H9 (cell line): ENCODE measurements around the gene TNFRSF1B. TPM values are rescaled to one million over a fixed set of nuclear protein-coding genes. Genes with fewer than 3 reads are reported as not detected.
A peak's percentile ranks its signal among the peaks of the same experiment; 100 is the strongest.

ENCODE experiments used
- DNase-seq: peaks from one replicate; pipeline ENCODE4 v3.0.0-alpha.2; 2017
- H2AFZ ChIP-seq: one replicate; pipeline ENCODE4 v1.6.1; 2013; ENCODE audit warnings: mild to moderate bottlenecking, low read length, control low read depth, moderate library complexity
- H2AK5ac ChIP-seq: 2 replicates; pipeline ENCODE4 v1.6.1; 2013; ENCODE audit warnings: low read length, control low read depth, mixed read lengths; ENCODE audit not compliant: insufficient read length
- H2BK120ac ChIP-seq: one replicate; pipeline ENCODE4 v1.6.1; 2013; ENCODE audit warnings: low read depth, mild to moderate bottlenecking, low read length, control low read depth, inconsistent platforms; ENCODE audit not compliant: poor library complexity, severe bottlenecking
- H2BK12ac ChIP-seq: 2 replicates; pipeline ENCODE4 v1.6.1; 2013; ENCODE audit warnings: low read length, control low read depth, mixed read lengths, low read depth; ENCODE audit not compliant: insufficient read length
- H2BK15ac ChIP-seq: 2 replicates; pipeline ENCODE4 v1.6.1; 2013; ENCODE audit warnings: low read depth, low read length, control low read depth
- H2BK20ac ChIP-seq: one replicate; pipeline ENCODE4 v1.6.1; 2013; ENCODE audit warnings: low read depth, mild to moderate bottlenecking, low read length, control low read depth, inconsistent platforms; ENCODE audit not compliant: poor library complexity, severe bottlenecking
- H2BK5ac ChIP-seq: 2 replicates; pipeline ENCODE4 v1.6.1; 2013; ENCODE audit warnings: low read length, control low read depth, mixed read lengths; ENCODE audit not compliant: insufficient read length
- H3K14ac ChIP-seq: 2 replicates; pipeline ENCODE4 v1.6.1; 2013; ENCODE audit warnings: low read length, control low read depth; ENCODE audit not compliant: insufficient read depth
- H3K18ac ChIP-seq: 2 replicates; pipeline ENCODE4 v1.6.1; 2013; ENCODE audit warnings: low read depth, mild to moderate bottlenecking, mixed read lengths, low read length, control low read depth; ENCODE audit not compliant: insufficient read length
- H3K23ac ChIP-seq: 2 replicates; pipeline ENCODE4 v1.6.1; 2013; ENCODE audit warnings: low read length, control low read depth, mixed read lengths, low read depth; ENCODE audit not compliant: insufficient read length
- H3K23me2 ChIP-seq: 2 replicates; pipeline ENCODE4 v1.6.1; 2013; ENCODE audit warnings: low read depth, mild to moderate bottlenecking, mixed read lengths, low read length, control low read depth; ENCODE audit not compliant: insufficient read length, poor library complexity, severe bottlenecking
- H3K27ac ChIP-seq: 2 replicates; pipeline ENCODE4 v1.5.1; 2013; ENCODE audit warnings: low read length, control low read depth, mixed read lengths, low read depth; ENCODE audit not compliant: insufficient read length
- H3K27me3 ChIP-seq: 2 replicates; pipeline ENCODE4 v1.6.1; 2013; ENCODE audit warnings: low read length, control low read depth, inconsistent platforms; ENCODE audit not compliant: insufficient read depth
- H3K4ac ChIP-seq: 2 replicates; pipeline ENCODE4 v1.6.1; 2013; ENCODE audit warnings: low read depth, mild to moderate bottlenecking, control low read depth, inconsistent platforms, low read length, moderate library complexity
- H3K4me1 ChIP-seq: 2 replicates; pipeline ENCODE4 v1.6.1; 2013; ENCODE audit warnings: low read length, control low read depth, inconsistent platforms; ENCODE audit not compliant: insufficient read depth
- H3K4me2 ChIP-seq: 2 replicates; pipeline ENCODE4 v1.6.1; 2013; ENCODE audit warnings: low read length, control low read depth, mixed read lengths; ENCODE audit not compliant: insufficient read length, insufficient read depth
- H3K56ac ChIP-seq: 2 replicates; pipeline ENCODE4 v1.6.1; 2013; ENCODE audit warnings: low read depth, mild to moderate bottlenecking, mixed read lengths, low read length, control low read depth; ENCODE audit not compliant: insufficient read length
- H3K79me1 ChIP-seq: 2 replicates; pipeline ENCODE4 v1.6.1; 2013; ENCODE audit warnings: low read depth, mild to moderate bottlenecking, moderate library complexity, low read length, control low read depth, inconsistent platforms; ENCODE audit not compliant: insufficient read depth, poor library complexity, severe bottlenecking
- H3K79me2 ChIP-seq: 2 replicates; pipeline ENCODE4 v1.6.1; 2013; ENCODE audit warnings: low read length, control low read depth, inconsistent platforms; ENCODE audit not compliant: insufficient read depth
- H3K9ac ChIP-seq: 2 replicates; pipeline ENCODE4 v1.6.1; 2013; ENCODE audit warnings: low read length, control low read depth, mixed read lengths; ENCODE audit not compliant: insufficient read length; ENCODE audit errors: extremely low read depth
- H3K9me3 ChIP-seq: one replicate; pipeline ENCODE4 v1.6.1; 2013; ENCODE audit warnings: low read depth, low read length, inconsistent platforms; ENCODE audit not compliant: control insufficient read depth
- H3T11ph ChIP-seq: one replicate; pipeline ENCODE4 v1.6.1; 2013; ENCODE audit warnings: mild to moderate bottlenecking, low read length, control low read depth, inconsistent platforms
- H4K20me1 ChIP-seq: one replicate; pipeline ENCODE4 v1.6.1; 2013; ENCODE audit not compliant: control insufficient read depth, insufficient read length, insufficient read depth
- H4K5ac ChIP-seq: 2 replicates; pipeline ENCODE4 v1.6.1; 2013; ENCODE audit warnings: low read depth, mild to moderate bottlenecking, mixed read lengths, low read length, control low read depth; ENCODE audit not compliant: insufficient read length
- H4K8ac ChIP-seq: replicated peaks from 2 replicates; pipeline ENCODE4 v1.6.1; 2013; ENCODE audit warnings: low read length, control low read depth, mixed read lengths, low read depth; ENCODE audit not compliant: insufficient read length
- H4K91ac ChIP-seq: 2 replicates; pipeline ENCODE4 v1.6.1; 2013; ENCODE audit warnings: low read depth, mild to moderate bottlenecking, moderate library complexity, mixed read lengths, low read length, control low read depth; ENCODE audit not compliant: insufficient read length
- H3K27ac Mint-ChIP-seq, 3 experiments: 2 replicates in 2 of 3; 3 replicates in 1 of 3; pipeline ENCODE4 v1.8.0; 2020 to 2021; ENCODE audit warnings: mixed read lengths in 3 of 3, mild to moderate bottlenecking in 1 of 3, moderate library complexity in 1 of 3
- H3K27me3 Mint-ChIP-seq: 2 replicates; pipeline ENCODE4 v1.8.0; 2021; ENCODE audit warnings: low read depth, mild to moderate bottlenecking, moderate library complexity, mixed read lengths
- H3K36me3 Mint-ChIP-seq, 3 experiments: 2 replicates in 2 of 3; 3 replicates in 1 of 3; pipeline ENCODE4 v1.8.0; 2020 to 2021; ENCODE audit warnings: low read depth in 3 of 3, mixed read lengths in 3 of 3; ENCODE audit not compliant: insufficient read depth in 1 of 3
- H3K4me1 Mint-ChIP-seq, 2 experiments: 2 replicates each; pipeline ENCODE4 v1.8.0; 2020; ENCODE audit warnings: mixed read lengths in 2 of 2
- H3K4me3 Mint-ChIP-seq, 2 experiments: 2 replicates in 1 of 2; 3 replicates in 1 of 2; pipeline ENCODE4 v1.8.0; 2020 to 2021; ENCODE audit warnings: mild to moderate bottlenecking in 2 of 2, mixed read lengths in 2 of 2, moderate library complexity in 1 of 2
- H3K9me3 Mint-ChIP-seq, 2 experiments: 2 replicates in 1 of 2; 3 replicates in 1 of 2; pipeline ENCODE4 v1.8.0; 2020; ENCODE audit warnings: mild to moderate bottlenecking in 2 of 2, mixed read lengths in 2 of 2, moderate library complexity in 1 of 2
- CTCF ChIP-seq: fragments of 200-600 bp; sonication (generic); conservative IDR thresholded peaks from 3 replicates; pipeline ENCODE4 v1.8.0; 2021; ENCODE audit warnings: antibody characterized with exemption, mild to moderate bottlenecking
- WGBS: extraction: QIAGEN DNeasy Blood & Tissue Kit; methylation state at CpG from one replicate; pipeline ENCODE4 v1.1.7; 2013; ENCODE audit warnings: missing lambda C conversion rate, low lambda C conversion rate, mixed read lengths; ENCODE audit not compliant: insufficient read length; ENCODE audit errors: extremely low coverage; 5-methylcytosine and 5-hydroxymethylcytosine counted together
- total RNA-seq: library from RNA; stranded (reverse); gene quantifications from 2 replicates; pipeline ENCODE4 v1.2.1, GENCODE V29; 2021

The TNFRSF1B gene
- total RNA-seq, 1 experiment from 2014 or later: 0.57 TPM

GRCh38 chr1:12196641-12197482, 30.1 kb downstream of the TNFRSF1B start:
- Mint-ChIP-seq H3K4me1 (peaks cover 7 to 24% of the 10 kb centered on the region in 2 experiments), H3K27ac (peak overlapping the region in 1 of 3 experiments; percentile 65; a peak in 1 of 7 replicates), H3K27me3 (no peaks in the 10 kb centered on the region; the same call in 1 of the 2 replicates), H3K9me3 (no peaks in the 10 kb centered on the region), H3K36me3 (no peaks in the 10 kb centered on the region; a peak in 1 of 7 replicates), H3K4me3 (no peak overlapping the region; a peak in 1 of 5 replicates)
- H2BK120ac ChIP-seq: no peak overlapping the region
- H4K91ac ChIP-seq: no peak overlapping the region
- no peak overlapping the region for H2AFZ ChIP-seq
- H4K20me1 ChIP-seq: no peaks in the 10 kb centered on the region
- no peak overlapping the region for H3K23ac ChIP-seq
- no peak overlapping the region for H3K9ac ChIP-seq
- no peak overlapping the region for H3T11ph ChIP-seq
- H3K56ac ChIP-seq: no peak overlapping the region
- no peaks in the 10 kb centered on the region for H3K27me3 ChIP-seq
- no CpG with 5 or more reads among the region's 20 CpGs for WGBS
- no peaks in the 10 kb centered on the region for H3K9me3 ChIP-seq
- peaks cover 3% of the 10 kb centered on the region for H3K23me2 ChIP-seq
- H3K18ac ChIP-seq: no peak overlapping the region
- H3K27ac ChIP-seq: no peak overlapping the region
- H2AK5ac ChIP-seq: no peak overlapping the region
- H2BK5ac ChIP-seq: no peak overlapping the region
- peak; percentile 78 for DNase-seq
- H2BK15ac ChIP-seq: no peak overlapping the region
- peak; percentile 66 for TF ChIP-seq CTCF
- H4K5ac ChIP-seq: no peak overlapping the region
- no peaks in the 10 kb centered on the region for H3K4me1 ChIP-seq
- no peaks in the 10 kb centered on the region for H3K79me2 ChIP-seq
- H2BK12ac ChIP-seq: no peak overlapping the region
- no peak overlapping the region for H3K4ac ChIP-seq
- H3K79me1 ChIP-seq: no peaks in the 10 kb centered on the region
- H2BK20ac ChIP-seq: no peak overlapping the region
- no peak overlapping the region for H4K8ac ChIP-seq
- H3K14ac ChIP-seq: no peak overlapping the region
- H3K4me2 ChIP-seq: no peak overlapping the region
